ENCODE results near the gene ACIN1. TPM values are rescaled to one million over a fixed set of nuclear protein-coding genes. Genes with fewer than 3 reads are reported as not detected.

The ACIN1 gene
- total RNA-seq, 1 experiment from 2014 or later: 181 TPM

DNA sequence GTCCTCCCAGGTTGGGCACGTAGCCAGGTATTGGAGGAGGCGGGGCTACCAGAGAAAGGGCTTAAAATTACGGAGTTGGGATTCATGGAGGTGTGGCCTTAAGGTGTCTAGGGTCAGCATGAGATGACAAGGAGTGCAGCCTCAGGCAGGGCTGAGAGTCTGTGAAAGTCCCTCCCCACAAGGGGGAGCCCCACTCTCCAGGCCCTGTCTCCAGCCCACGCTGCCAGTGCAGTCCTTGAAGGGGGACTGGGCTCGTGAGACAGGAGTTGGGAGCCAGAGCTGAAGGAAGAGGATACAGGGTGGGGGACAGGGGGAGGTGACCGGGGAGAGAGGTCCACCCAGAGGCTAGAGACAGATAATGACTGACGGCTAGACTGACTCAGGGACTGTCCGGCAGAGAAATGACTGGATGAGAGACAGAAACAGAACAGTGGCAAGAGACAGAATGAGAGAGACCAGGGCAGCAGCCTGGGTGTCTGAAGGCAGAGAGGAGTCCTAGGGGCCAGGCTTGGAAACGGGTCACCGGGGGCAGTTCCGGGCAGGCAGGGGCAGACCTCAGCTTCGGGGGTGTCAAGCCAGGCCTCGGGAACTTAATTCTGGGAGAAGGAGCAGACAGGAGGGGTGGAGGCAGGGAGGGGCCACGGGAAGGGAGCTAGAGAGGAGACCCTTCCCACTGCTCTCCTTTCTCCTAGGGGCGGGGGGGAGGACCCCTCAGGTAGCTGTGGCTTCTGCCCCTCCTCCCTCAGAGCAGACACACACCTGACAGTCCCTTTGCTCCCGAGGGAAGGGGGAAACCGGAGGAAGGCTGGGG lies 38.6 kb downstream of the ACIN1 start:
- no TSS peak for BruUV-seq (replicated peaks)
- Mint-ChIP-seq H3K36me3 (ENCODE audit: insufficient read depth, unreplicated experiment) (peaks cover 37% of the 10 kb centered on the region), H3K4me3 (ENCODE audit: low read depth, unreplicated experiment) (peak overlapping the region; percentile 69), H3K9me3 (ENCODE audit: low read depth, unreplicated experiment) (no peaks in the 10 kb centered on the region), H3K27me3 (ENCODE audit: unreplicated experiment) (no peaks in the 10 kb centered on the region), H3K4me1 (ENCODE audit: low read depth, unreplicated experiment) (peaks cover 23% of the 10 kb centered on the region), H3K27ac (ENCODE audit: unreplicated experiment) (peak overlapping the region; percentile 81)
- DNase-seq: peak; percentile 83
- CTCF ChIA-PET: interaction anchor here (0.5 to 3.3 kb wide), 6 partner anchors 12 to 343 kb away, joined by 3 to 10 read pairs (median 4); no protein-coding TSS in a partner anchor
- intact Hi-C loops (cut with micrococcal nuclease; ENCODE audit: unreplicated experiment): loop anchor here (2.0 kb wide), 1 partner anchor 70 kb away; no protein-coding TSS in a partner anchor
- peak; percentile 69 for TF ChIP-seq CTCF (IDR thresholded peaks at IDR 0.05; ENCODE audit: unreplicated experiment)

DNA sequence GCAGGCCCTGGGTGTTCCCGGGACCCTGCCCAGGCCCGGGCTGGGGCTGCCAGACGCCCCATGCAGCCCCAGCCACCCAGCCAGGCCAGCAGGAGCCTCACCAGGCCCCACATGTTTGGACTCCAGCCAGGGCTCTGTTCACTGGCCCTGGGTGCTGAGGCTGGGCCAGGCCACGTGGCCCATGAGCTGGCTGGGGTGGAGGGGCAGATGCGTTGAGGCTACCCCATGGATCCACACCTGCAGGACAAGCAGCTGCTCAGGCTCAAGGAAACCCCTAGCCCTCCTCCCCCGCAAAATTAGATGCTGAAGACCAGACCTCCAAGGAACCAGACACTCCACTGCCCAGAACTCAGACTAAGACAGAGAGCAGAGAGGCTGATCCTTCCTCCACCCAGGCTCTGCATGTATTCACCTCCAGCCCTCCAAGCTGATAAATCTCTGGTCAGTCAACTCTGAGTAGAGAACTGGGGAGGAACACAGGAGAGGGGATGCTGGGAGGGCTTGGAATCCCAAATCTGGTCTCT lies 39.3 kb downstream of the ACIN1 start:
- peak overlapping the region; percentile 81 for H3K27ac Mint-ChIP-seq (ENCODE audit: unreplicated experiment)
- no peaks in the 10 kb centered on the region for H3K27me3 Mint-ChIP-seq (ENCODE audit: unreplicated experiment)
- no TSS peak for BruUV-seq (replicated peaks)
- no peak for DNase-seq
- intact Hi-C loops (cut with micrococcal nuclease; ENCODE audit: unreplicated experiment): loop anchor here (2.0 kb wide), 1 partner anchor 69 kb away; no protein-coding TSS in a partner anchor
- peaks cover 32% of the 10 kb centered on the region for H3K36me3 Mint-ChIP-seq (ENCODE audit: insufficient read depth, unreplicated experiment)
- no peaks in the 10 kb centered on the region for H3K9me3 Mint-ChIP-seq (ENCODE audit: low read depth, unreplicated experiment)
- no peak for TF ChIP-seq CTCF (IDR thresholded peaks at IDR 0.05; ENCODE audit: unreplicated experiment)
- H3K4me3 Mint-ChIP-seq (ENCODE audit: low read depth, unreplicated experiment): peak overlapping the region; percentile 69
- H3K4me1 Mint-ChIP-seq (ENCODE audit: low read depth, unreplicated experiment): peaks cover 23% of the 10 kb centered on the region
- CTCF ChIA-PET: interaction anchor here (0.5 to 3.3 kb wide), 5 partner anchors 13 to 79 kb away, joined by 3 to 10 read pairs (median 5); no protein-coding TSS in a partner anchor

DNA sequence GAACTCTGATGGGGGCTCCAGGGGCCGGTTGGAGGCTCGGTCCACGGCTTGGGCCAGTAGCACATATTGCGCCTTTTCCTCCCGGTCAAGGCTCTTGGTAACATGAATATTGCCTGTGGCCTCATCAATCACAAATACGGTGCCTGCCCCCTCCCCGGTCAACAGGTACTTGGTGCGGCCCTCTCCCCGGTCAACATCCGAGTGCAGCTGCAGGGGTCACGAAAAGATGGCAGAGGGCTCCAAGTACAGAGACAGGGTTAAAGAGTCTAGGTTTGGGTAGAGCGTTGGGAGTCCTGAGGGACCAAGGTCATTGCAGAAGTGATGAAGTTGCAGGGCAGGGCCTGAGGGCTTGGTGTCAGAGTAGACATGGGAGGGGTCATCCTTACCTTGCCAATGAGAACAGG lies 39.8 kb downstream of the ACIN1 start:
- H3K4me3 Mint-ChIP-seq (ENCODE audit: low read depth, unreplicated experiment): no peak overlapping the region
- no peak for DNase-seq
- intact Hi-C loops (cut with micrococcal nuclease; ENCODE audit: unreplicated experiment): no loop called here
- CTCF ChIA-PET: interaction anchor here (0.6 to 3.3 kb wide), 4 partner anchors 14 to 119 kb away, joined by 3 to 10 read pairs (median 4); no protein-coding TSS in a partner anchor
- H3K9me3 Mint-ChIP-seq (ENCODE audit: low read depth, unreplicated experiment): no peaks in the 10 kb centered on the region
- no peak for TF ChIP-seq CTCF (IDR thresholded peaks at IDR 0.05; ENCODE audit: unreplicated experiment)
- no peak overlapping the region for H3K27ac Mint-ChIP-seq (ENCODE audit: unreplicated experiment)
- peaks cover 23% of the 10 kb centered on the region for H3K4me1 Mint-ChIP-seq (ENCODE audit: low read depth, unreplicated experiment)
- no peaks in the 10 kb centered on the region for H3K27me3 Mint-ChIP-seq (ENCODE audit: unreplicated experiment)
- peaks cover 29% of the 10 kb centered on the region for H3K36me3 Mint-ChIP-seq (ENCODE audit: insufficient read depth, unreplicated experiment)
- no TSS peak for BruUV-seq (replicated peaks)

DNA sequence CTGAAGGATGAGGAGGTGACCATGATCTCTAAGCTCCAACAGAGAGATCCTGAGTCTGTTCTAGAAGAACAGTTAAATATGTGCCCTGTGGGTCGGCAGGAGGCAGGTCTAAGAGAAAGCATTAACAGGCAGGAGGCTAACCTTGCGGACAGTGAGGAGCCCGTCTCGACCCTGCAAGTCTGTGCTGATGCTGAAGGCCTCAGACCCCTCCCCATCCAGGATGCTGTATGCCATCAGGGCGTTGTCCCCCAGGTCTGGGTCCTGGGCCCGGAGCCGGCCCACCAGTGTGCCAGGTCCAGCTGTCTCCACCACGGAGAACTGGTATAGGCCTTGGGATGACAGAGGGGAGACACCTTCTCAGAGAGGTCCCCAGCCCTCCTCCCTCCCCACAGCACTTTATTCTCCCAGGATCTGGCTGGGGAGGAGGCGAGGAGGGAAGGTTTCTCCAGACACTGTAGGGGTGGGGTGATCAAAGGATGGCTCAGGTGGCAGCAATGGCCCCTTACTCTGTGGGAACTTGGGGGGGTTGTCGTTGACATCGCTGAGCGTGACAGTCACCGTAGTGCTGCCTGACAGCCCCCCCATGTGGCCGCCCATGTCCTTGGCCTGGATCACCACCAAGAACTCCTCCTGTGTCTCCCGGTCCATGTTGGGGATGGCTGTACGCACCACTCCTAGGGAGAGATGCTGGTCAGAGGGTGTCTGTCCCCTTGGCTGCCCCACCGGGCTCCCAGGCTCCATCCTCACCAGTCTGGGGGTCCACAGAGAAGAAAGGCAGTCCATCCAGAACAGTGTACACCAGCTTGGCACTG lies 40.7 kb downstream of the ACIN1 start:
- no TSS peak for BruUV-seq (replicated peaks)
- TF ChIP-seq CTCF (IDR thresholded peaks at IDR 0.05; ENCODE audit: unreplicated experiment): no peak
- Mint-ChIP-seq H3K4me1 (ENCODE audit: low read depth, unreplicated experiment) (peaks cover 23% of the 10 kb centered on the region), H3K4me3 (ENCODE audit: low read depth, unreplicated experiment) (no peak overlapping the region), H3K36me3 (ENCODE audit: insufficient read depth, unreplicated experiment) (peaks cover 26% of the 10 kb centered on the region), H3K9me3 (ENCODE audit: low read depth, unreplicated experiment) (no peaks in the 10 kb centered on the region), H3K27ac (ENCODE audit: unreplicated experiment) (no peak overlapping the region), H3K27me3 (ENCODE audit: unreplicated experiment) (no peaks in the 10 kb centered on the region)
- CTCF ChIA-PET: interaction anchor here (3.3 kb wide), 1 partner anchor 68 kb away, joined by 10 read pairs; no protein-coding TSS in a partner anchor
- intact Hi-C loops (cut with micrococcal nuclease; ENCODE audit: unreplicated experiment): no loop called here
- DNase-seq: no peak

All from Calu3 (cell line).